ENCODE results near the gene SLC25A18.

DNA sequence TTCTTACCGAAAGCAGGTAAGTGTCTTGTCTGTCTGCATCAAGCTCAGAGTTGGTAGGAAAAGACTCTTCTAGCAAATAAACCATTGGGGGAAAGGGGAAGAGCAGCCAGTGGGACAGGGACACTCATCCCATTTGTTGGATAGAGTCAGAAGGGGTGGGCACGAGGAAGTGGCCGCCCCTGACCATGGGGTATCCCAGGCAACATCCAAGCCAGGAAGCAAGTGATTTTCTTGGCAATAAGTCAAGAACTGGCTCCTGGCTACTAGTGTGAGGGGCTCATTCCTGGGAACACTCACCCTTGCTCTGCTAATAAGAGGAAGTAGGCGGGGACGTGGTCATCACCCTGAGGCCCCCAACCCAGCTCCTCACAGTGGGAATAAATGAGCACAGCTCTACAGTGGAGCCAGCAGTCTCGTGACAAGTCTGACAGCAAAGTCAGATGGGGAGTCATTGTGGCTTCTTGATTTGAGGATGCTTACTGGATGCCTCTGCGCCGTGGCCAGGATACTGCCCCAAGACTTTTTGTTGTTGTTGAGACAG, 6.7 kb downstream of the SLC25A18 start:
- TF ChIP-seq, protein P1, sequence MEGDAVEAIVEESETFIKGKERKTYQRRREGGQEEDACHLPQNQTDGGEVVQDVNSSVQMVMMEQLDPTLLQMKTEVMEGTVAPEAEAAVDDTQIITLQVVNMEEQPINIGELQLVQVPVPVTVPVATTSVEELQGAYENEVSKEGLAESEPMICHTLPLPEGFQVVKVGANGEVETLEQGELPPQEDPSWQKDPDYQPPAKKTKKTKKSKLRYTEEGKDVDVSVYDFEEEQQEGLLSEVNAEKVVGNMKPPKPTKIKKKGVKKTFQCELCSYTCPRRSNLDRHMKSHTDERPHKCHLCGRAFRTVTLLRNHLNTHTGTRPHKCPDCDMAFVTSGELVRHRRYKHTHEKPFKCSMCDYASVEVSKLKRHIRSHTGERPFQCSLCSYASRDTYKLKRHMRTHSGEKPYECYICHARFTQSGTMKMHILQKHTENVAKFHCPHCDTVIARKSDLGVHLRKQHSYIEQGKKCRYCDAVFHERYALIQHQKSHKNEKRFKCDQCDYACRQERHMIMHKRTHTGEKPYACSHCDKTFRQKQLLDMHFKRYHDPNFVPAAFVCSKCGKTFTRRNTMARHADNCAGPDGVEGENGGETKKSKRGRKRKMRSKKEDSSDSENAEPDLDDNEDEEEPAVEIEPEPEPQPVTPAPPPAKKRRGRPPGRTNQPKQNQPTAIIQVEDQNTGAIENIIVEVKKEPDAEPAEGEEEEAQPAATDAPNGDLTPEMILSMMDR (IDR thresholded peaks at IDR 0.05): no peak
- TF ChIP-seq EP300 (IDR thresholded peaks at IDR 0.05): no peak
